NCI-H1092 treated with DMSO at 0.1 percent for 48 hours (cell line): Measurements from ENCODE around the gene ANAPC5.
A peak's percentile ranks its signal among the peaks of the same experiment; 100 is the strongest.
"Not testable (repeated sequence)": the region's sequence is repeated elsewhere in the genome, so short reads cannot be mapped to it uniquely, and the experiment has no call there.

Source experiments
- DNase-seq: peaks from one replicate; lab custom pipeline; 2025; lab: John Stamatoyannopoulos, UW

Gene ANAPC5

GRCh38 chr12:121310231-121310630 lies 42.0 kb downstream of the ANAPC5 start:
- not testable (repeated sequence) for DNase-seq

DNA sequence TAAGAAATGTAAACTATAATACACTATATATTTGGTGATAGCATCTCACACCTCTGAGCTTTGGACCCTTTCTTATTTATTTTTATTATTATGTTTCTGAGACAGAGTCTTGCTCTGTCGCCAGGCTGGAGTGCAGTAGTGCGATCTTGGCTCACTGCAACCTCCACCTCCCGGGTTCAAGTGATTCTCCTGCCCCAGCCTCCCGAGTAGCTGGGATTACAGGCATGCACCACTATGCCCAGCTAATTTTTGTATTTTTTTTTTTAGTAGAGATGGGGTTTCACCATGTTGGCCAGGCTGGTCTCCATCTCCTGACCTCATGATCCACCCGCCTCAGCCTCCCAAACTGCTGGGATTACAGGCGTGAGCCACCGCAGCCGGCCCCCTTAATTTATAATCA lies 44.8 kb downstream of the ANAPC5 start:
- DNase-seq, result not testable (repeated sequence)

- no peak for DNase-seq
These were observed 47.9 kb downstream of the ANAPC5 start for GRCh38 chr12:121304306-121304705.

- DNase-seq, result no peak
These were observed 50.3 kb downstream of the ANAPC5 start for GRCh38 chr12:121301876-121302275.

DNA sequence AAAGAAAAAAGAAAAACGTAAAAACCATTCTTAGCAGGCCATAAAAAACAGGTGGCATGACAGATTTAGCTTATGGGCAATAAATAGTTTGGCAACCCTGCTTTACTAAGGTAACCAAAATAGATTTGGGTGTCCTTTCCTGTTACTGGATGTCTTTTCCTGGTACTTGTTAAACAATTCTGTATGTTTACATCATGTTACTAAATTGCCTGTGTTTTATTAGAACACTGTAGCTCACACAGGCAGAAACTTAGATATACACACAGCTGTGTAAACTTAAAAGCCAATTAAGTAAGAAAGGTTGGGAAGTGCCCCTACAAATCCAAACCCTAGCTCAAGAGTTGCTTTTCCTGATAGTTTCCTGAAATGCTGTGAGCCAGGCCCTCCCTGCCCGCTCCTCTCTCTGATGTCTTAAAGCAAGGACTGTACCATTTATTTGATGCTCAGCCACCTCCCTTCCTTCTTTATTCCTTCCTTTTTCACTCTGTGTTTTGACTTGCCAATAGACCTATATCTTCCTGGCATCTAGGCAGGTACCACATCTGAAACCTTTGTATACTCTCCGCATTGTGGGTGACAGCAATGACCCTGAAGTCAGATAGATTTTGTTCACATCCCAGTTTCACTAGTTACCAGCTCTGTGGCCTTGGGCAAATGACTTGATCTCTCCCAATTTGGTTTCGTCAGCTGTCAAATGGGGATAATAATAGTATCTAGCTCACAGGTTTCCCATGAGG lies 52.0 kb downstream of the ANAPC5 start:
- DNase-seq, result peak; percentile 38

- no peak for DNase-seq
These were observed 52.5 kb downstream of the ANAPC5 start for GRCh38 chr12:121299662-121300061.

GRCh38 chr12:121298411-121298810 lies 53.8 kb downstream of the ANAPC5 start:
- not testable (repeated sequence) for DNase-seq

- DNase-seq, result peak; percentile 58
These were observed 54.7 kb downstream of the ANAPC5 start for GRCh38 chr12:121297435-121297991.

DNA sequence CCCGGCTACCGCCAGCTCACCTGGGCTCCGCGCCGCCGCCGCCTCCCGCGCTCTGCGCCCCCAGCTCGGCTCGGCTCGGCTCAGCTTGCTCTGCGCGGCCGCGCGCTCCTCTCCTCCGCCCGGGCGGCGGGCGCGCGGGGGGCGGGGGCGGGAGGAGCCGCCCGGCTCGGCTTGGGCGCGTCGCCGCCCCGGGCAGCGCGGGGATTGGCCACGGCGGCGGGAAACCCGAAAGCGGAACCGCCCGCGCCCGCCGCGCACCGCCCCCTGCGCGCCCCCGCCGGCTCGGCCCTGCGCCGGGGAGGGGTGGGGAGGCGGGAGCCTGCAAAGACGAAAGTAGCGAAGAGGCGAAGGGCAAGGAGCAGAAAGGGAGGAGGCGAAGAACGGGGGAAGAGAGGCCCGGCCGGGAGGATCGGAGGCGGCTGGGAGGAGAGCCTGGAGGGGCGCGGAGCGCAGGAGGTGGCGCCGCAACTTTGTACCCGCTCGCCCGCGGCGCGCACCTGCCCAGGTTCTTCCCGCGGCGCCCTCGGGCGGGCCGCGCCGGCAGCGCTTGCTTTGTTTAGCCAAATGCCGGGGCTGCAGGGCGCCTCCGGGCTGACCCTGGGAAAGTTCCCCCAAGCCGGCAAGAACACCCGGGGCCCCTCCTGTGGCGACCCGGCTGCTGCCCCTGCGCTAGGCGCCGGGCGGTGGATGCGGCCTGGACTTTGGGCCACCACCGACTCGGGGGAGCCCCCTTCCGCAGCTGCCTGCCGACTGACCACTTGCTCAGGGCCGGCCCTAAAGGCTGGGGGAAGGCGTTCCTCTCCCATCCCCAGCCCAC lies 55.4 kb downstream of the ANAPC5 start, which contains the start of gene CAMKK2:
Gene CAMKK2 (minus strand): TSS at position 92 of the 817 bp plus-strand sequence. CDS start 22,183 bp downstream, outside the sequence.
- peak; percentile 74 for DNase-seq

DNA sequence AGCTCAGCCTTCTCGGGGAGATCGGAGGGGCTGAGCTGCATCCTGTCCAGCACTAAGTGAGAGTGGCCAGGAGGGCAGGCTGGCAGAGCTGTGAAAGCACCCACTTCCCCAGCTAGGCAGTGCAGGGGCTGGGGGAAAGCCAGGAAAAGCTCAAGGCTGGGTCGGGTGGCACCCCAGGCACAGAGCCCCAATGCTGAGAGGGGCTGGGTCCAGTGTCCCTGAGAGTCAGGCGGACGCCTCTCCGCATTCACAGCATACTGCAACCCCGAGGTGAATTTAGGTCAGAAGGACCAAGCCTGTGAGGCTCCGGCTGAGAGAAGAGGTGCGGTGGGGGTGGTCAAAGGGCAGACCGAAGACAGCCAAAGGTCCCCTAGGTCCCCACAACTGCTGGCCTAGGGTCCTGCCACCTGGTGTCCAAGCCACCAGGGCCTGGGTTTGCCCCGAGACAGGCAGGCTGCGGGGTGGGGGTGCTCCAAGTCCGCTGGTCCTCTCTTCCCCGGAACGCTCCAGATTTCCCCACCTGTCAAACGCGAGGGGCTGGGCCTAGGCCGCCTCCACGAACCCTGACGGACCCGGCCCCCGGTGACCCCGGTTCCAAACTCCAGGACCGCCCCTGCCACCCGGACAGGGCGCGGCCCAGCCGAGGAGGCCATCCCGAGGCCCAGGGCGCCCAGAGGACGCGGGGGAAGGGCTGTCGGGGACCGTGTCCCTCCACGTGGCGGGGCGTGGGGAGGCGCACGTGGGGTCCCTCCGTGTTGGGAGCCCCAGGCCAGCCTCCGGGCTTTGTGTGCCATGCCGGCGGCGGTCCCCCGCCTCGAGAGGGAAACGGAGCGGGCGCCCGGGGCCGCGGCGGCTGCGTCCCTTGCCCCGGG lies 56.2 kb downstream of the ANAPC5 start:
- DNase-seq, result peak; percentile 25

DNA sequence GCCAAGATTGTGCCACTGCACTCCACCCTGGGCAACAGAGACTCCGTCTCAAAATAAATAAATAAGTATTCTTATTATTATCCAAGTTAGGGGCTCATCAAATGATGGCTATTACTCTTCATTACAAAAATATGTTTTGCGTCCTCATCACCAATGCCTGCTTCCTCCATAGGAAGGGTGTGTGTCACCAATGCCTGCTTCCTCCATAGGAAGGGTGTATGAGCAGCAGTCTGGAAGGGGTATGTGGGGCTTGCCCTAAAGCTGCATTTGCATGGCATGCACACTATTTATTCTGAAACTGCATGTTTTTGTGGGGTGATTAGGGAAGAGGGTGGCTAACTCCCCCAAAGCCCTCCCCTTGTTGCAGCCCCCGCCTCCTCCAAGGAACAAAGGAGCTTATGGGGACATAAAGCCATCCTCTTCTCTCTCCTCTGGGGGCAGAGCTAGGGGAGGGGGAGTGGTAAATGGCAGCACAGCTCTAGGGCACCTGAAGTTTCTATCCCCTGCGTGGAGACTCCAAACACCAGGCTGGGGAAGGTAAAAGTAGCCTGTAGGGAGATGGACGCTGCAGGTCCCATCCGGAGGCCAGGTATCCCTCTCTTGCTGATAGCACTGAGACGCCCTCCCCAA lies 57.0 kb downstream of the ANAPC5 start:
- no peak for DNase-seq

GRCh38 chr12:121294151-121294889 lies 57.9 kb downstream of the ANAPC5 start:
- no peak for DNase-seq

DNA sequence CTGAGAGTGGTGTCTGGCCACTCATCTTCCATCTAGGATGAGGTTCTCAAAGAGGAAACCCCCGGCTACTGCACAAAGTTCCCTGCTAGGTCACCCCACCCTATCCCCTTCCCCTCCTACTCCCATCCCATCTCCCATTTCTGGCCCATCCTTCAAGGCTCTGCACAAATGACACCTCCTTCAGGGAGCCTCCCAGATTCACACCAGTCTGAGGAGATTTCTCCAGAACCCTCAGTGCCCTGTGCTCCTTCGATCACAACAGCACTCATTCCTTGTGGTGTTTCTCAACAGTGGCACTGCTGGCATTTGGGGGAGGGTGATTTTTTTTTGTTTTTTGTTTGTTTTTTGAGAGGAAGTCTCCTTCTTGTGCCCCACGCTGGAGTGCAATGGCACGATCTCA lies 58.6 kb downstream of the ANAPC5 start:
- no peak for DNase-seq

DNA sequence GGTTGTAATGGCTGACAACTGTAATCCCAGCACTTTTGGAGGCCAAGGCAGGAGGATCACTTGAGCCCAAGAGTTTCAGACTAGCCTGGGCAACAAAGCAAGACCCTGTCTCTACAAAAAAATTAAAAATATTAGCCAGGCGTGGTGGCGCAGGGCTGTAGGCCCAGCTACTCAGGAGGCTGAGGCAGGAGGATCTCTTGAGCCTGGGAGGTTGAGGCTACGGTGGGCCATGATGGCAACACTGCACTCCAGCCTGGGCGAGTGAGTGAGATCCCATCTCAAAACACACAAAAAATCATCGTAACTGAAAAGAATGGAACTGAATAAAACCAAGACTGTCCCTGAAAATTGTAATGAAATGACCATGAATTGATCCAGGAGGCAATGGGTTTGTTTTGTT lies 61.8 kb downstream of the ANAPC5 start:
- no peak for DNase-seq

DNA sequence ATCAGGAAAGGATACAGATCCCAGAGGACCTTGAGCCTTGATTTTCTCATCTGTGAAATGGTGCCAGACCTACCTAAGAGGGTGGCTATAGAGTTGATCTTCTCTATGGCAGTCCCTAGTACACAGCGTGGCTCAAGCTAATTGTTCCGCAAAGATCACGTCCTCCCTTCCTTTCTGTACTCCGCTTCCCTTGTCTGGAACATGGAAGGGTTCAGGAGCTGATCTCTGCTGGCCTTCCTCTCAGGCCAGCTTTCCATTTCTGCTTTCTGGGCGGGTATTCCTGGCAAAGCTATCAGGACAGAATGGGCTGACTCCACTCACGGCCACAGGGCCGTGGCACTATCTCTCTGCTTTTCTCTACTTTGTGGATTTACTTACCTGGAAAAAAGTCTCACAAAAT lies 62.2 kb downstream of the ANAPC5 start:
- DNase-seq, result no peak

GRCh38 chr12:121288986-121289385 lies 63.2 kb downstream of the ANAPC5 start:
- no peak for DNase-seq

DNA sequence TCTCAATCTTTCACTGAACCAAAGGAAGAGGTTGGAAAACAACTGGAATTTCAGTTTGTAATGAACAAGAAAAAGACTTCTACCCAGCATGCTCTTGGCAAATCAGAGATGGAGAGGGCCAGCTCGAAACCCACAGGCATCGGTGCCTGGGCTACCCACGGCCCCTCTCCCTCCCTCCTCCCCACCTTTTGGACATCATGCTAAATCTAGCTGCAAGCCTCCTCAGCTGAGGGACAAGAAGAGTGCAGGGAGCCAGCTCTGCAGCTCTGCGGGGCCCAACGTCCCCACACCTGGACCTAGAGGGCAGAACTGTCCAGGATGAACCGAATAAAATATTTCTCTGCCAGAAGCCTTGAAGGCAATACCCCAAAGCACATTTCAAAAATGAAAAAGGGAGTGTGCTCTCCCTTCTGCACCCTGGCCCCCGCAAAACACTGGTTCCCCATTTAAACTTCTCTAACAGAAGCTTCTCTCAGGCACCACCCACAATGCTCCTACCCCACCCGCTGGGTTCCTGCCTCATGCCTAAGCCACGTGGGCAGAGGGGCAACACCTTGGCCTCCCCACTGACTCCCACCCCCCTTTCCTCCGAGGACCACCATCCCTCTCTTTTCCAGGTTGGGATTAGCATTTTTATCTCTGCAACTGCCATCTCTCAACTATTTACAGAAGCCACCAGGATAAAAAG lies 63.9 kb downstream of the ANAPC5 start:
- DNase-seq, result no peak

DNA sequence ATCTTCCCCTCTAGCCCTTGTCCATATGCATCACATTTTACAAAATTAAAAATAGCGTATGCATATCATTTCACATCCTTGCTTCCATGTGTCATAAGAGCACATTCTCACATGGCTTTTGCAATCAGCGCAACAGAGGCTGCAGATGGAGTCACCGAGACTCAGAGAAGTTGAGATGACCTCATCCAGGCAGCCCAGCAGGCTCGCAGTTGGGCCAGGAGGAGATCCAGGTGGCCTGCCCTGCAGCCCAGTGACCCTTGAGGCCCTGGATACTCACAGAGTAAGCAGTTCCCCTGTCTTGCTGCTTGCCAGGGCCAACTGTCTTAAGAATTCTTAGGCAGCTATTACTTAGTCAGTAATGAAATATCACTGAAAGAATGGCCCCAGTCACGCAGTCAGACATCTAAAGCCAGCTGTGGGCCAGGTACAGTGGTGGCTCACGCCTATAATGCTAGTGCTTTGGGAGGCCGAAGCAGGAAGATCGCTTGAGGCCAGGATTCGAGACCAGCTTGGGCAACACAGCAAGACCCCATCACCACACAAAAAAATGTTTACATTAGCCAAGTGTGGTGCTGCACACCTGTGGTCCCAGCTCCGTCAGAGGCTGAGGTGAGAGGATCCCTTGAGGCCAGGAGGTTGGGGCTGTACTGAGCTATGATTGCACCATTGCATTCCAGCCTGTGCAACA lies 64.8 kb downstream of the ANAPC5 start:
- DNase-seq, result no peak

DNA sequence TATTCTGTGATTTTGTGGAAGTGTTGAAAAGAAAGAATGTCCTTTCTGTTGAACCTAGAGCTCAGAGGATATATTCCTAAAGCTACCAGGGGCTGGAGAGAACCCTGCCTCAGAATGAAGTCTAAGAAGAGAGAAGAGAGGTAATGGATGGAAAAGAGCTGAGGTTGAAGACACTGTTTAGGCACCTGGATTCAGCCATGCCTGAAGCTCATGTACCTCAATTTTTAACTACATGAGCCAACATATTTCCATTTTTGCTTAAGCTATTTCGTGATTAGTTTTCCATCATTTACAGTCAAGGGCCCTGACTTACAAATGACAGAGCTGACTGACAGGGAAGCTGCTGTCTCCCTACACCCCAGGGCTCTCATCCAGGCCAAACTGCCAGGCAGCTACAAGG lies 66.4 kb downstream of the ANAPC5 start:
- no peak for DNase-seq
